ENCODE results near the gene APOC3.

GRCh38 chr11:116791813-116792143 is 37.9 kb upstream of the APOC3 start, which contains the start of gene APOA5:
- TF ChIP-seq HDAC3 (IDR thresholded peaks at IDR 0.05; ENCODE audit: borderline replicate concordance, partially characterized antibody) (no peak), ZNF583 (CRISPR knock-in tag; IDR thresholded peaks at IDR 0.05) (no peak), POLR2A (conservative IDR thresholded peaks at IDR 0.05) (no peak), CTCF (IDR thresholded peaks at IDR 0.05 in 2 of 3, conservative IDR thresholded peaks at IDR 0.05 in 1 of 3; ENCODE audit: insufficient read depth in 2 of 3, low read depth in 1 of 3, low read length in 3 of 3) (no peak), PREB (CRISPR knock-in tag; IDR thresholded peaks at IDR 0.05) (no peak), MYC (IDR thresholded peaks at IDR 0.05; ENCODE audit: low read depth, low read length) (no peak), MYC (CRISPR knock-in tag; IDR thresholded peaks at IDR 0.05; ENCODE audit: borderline replicate concordance, low read depth) (no peak), ZBTB7A (IDR thresholded peaks at IDR 0.05; ENCODE audit: borderline replicate concordance, control insufficient read depth, low read depth, low read length) (no peak), RBFOX2 (IDR thresholded peaks at IDR 0.05; ENCODE audit: low read depth, low read length) (no peak), ZNF197 (CRISPR knock-in tag; IDR thresholded peaks at IDR 0.05; ENCODE audit: low read depth) (no peak), ATF2 (CRISPR knock-in tag; IDR thresholded peaks at IDR 0.05) (no peak), EZH2 (IDR thresholded peaks at IDR 0.05; ENCODE audit: borderline replicate concordance, low read depth, low read length) (no peak), CHD2 (IDR thresholded peaks at IDR 0.05; ENCODE audit: low read depth, low read length) (no peak)
- TF ChIP-seq, protein P1, sequence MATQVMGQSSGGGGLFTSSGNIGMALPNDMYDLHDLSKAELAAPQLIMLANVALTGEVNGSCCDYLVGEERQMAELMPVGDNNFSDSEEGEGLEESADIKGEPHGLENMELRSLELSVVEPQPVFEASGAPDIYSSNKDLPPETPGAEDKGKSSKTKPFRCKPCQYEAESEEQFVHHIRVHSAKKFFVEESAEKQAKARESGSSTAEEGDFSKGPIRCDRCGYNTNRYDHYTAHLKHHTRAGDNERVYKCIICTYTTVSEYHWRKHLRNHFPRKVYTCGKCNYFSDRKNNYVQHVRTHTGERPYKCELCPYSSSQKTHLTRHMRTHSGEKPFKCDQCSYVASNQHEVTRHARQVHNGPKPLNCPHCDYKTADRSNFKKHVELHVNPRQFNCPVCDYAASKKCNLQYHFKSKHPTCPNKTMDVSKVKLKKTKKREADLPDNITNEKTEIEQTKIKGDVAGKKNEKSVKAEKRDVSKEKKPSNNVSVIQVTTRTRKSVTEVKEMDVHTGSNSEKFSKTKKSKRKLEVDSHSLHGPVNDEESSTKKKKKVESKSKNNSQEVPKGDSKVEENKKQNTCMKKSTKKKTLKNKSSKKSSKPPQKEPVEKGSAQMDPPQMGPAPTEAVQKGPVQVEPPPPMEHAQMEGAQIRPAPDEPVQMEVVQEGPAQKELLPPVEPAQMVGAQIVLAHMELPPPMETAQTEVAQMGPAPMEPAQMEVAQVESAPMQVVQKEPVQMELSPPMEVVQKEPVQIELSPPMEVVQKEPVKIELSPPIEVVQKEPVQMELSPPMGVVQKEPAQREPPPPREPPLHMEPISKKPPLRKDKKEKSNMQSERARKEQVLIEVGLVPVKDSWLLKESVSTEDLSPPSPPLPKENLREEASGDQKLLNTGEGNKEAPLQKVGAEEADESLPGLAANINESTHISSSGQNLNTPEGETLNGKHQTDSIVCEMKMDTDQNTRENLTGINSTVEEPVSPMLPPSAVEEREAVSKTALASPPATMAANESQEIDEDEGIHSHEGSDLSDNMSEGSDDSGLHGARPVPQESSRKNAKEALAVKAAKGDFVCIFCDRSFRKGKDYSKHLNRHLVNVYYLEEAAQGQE (IDR thresholded peaks at IDR 0.05; ENCODE audit: borderline replicate concordance): no peak
- TF ChIP-seq, protein P1 (CRISPR knock-in tag; IDR thresholded peaks at IDR 0.05; ENCODE audit: low read depth): no peak

Measured in K562 (cell line).